OCI-LY3 (cell line): ENCODE data around the gene KCNS3.

ENCODE experiments used
- H2AFZ ChIP-seq: fragments of 200-600, 300-600 bp; shearing (Covaris generic); 2 replicates; pipeline ENCODE4 v1.6.0; 2014; ENCODE audit warnings: antibody characterized with exemption, low read depth, low read length
- H3K27ac ChIP-seq: fragments of 200-600, 300-600 bp; sonication (generic); 2 replicates; pipeline ENCODE4 v1.5.1; 2014; ENCODE audit warnings: mild to moderate bottlenecking, low read length, moderate library complexity, mixed read lengths
- H3K27me3 ChIP-seq: fragments of 200-600, 300-600 bp; sonication (generic); 2 replicates; pipeline ENCODE4 v1.6.1; 2014; ENCODE audit warnings: low read depth, low read length, mixed read lengths
- H3K36me3 ChIP-seq: fragments of 200-600, 300-600 bp; sonication (generic); replicated peaks from 2 replicates; pipeline ENCODE3; 2014; ENCODE audit warnings: low read depth, low read length, mixed read lengths
- H3K4me1 ChIP-seq: fragments of 300-600, 200-600 bp; sonication (generic); 2 replicates; pipeline ENCODE4 v1.6.1; 2014; ENCODE audit warnings: low read length, mixed read lengths
- H3K4me2 ChIP-seq: fragments of 200-600, 300-600 bp; sonication (generic); 2 replicates; pipeline ENCODE4 v1.6.1; 2014; ENCODE audit warnings: low read length, mixed read lengths
- H3K4me3 ChIP-seq: fragments of 300-600, 200-600 bp; sonication (generic); 2 replicates; pipeline ENCODE4 v1.5.1; 2014; ENCODE audit warnings: antibody characterized with exemption, mild to moderate bottlenecking, low read length, moderate library complexity
- H3K79me2 ChIP-seq: fragments of 300-600, 200-600 bp; shearing (Covaris generic); 2 replicates; pipeline ENCODE4 v1.6.1; 2014; ENCODE audit warnings: mild to moderate bottlenecking, low read length, mixed read lengths
- H3K9ac ChIP-seq: fragments of 300-600, 200-600 bp; shearing (Covaris generic); 2 replicates; pipeline ENCODE4 v1.6.0; 2014; ENCODE audit warnings: mild to moderate bottlenecking, low read length, moderate library complexity
- H3K9me3 ChIP-seq: fragments of 200-600, 300-600 bp; shearing (Covaris generic); 2 replicates; pipeline ENCODE4 v1.6.1; 2014; ENCODE audit warnings: low read length, mixed read lengths; ENCODE audit not compliant: insufficient read depth
- H4K20me1 ChIP-seq: fragments of 200-600, 300-600 bp; sonication (generic); 2 replicates; pipeline ENCODE4 v1.6.1; 2016; ENCODE audit warnings: low read length, mixed read lengths; ENCODE audit not compliant: insufficient read depth
- CTCF ChIP-seq: fragments of 200-600, 300-600 bp; sonication (generic); IDR thresholded peaks from 2 replicates; pipeline ENCODE4 v1.5.1; 2014; ENCODE audit warnings: antibody characterized with exemption, low read length, low read depth
- EZH2phosphoT487 ChIP-seq: fragments of 200-600 bp; shearing (Covaris generic); IDR thresholded peaks from 2 replicates; pipeline ENCODE4 v1.6.1; 2018; ENCODE audit warnings: antibody characterized with exemption, mixed run types, low read depth

KCNS3 gene

GRCh38 chr2:17878281-17879136, at the start of gene KCNS3:
TSS of gene KCNS3 (plus strand) at chr2:17878667. CDS start at chr2:17931009, 52,342 bp downstream.
- H2AFZ ChIP-seq: peak within 1 kb of the TSS; percentile 71; the same call in 1 of the 2 replicates
- H3K27me3 ChIP-seq: peaks cover 63% of the 10 kb centered on the region
- no peaks in the 10 kb centered on the region for H3K36me3 ChIP-seq
- H3K4me3 ChIP-seq: peak within 1 kb of the TSS; percentile 78
- no peaks in the 10 kb centered on the region for H4K20me1 ChIP-seq
- peak within 1 kb of the TSS; percentile 85 for H3K4me2 ChIP-seq
- no peak within 1 kb of the TSS for H3K27ac ChIP-seq
- no peaks in the 10 kb centered on the region for H3K79me2 ChIP-seq
- H3K9me3 ChIP-seq: no peaks in the 10 kb centered on the region
- H3K4me1 ChIP-seq: peaks cover 7% of the 10 kb centered on the region; the same call in 1 of the 2 replicates
- TF ChIP-seq CTCF: no peak
- no peak for TF ChIP-seq EZH2phosphoT487
- H3K9ac ChIP-seq: peak within 1 kb of the TSS; percentile 10; the same call in 1 of the 2 replicates

GRCh38 chr2:17830053-17831034, 48.1 kb upstream of the KCNS3 start:
- Histone ChIP-seq H3K36me3 (peaks cover 13% of the 10 kb centered on the region), H3K27ac (no peak overlapping the region), H2AFZ (peak overlapping the region; percentile 82), H3K4me2 (peak overlapping the region; percentile 95), H3K9ac (peak overlapping the region; percentile 50), H3K9me3 (peaks cover 14% of the 10 kb centered on the region), H3K4me1 (peaks cover 21% of the 10 kb centered on the region), H4K20me1 (no peaks in the 10 kb centered on the region), H3K27me3 (no peaks in the 10 kb centered on the region; the same call in 1 of the 2 replicates), H3K79me2 (no peaks in the 10 kb centered on the region), H3K4me3 (peak overlapping the region; percentile 78)
- TF ChIP-seq CTCF (peak; percentile 90), EZH2phosphoT487 (no peak)

GRCh38 chr2:17835516-17835915, 43.0 kb upstream of the KCNS3 start:
- H4K20me1 ChIP-seq: no peaks in the 10 kb centered on the region
- H3K79me2 ChIP-seq: no peaks in the 10 kb centered on the region
- TF ChIP-seq CTCF (no peak), EZH2phosphoT487 (no peak)
- no peak overlapping the region for H3K27ac ChIP-seq
- H3K9ac ChIP-seq: no peak overlapping the region
- H3K27me3 ChIP-seq: no peaks in the 10 kb centered on the region; the same call in 1 of the 2 replicates
- no peaks in the 10 kb centered on the region for H3K36me3 ChIP-seq
- H3K9me3 ChIP-seq: no peaks in the 10 kb centered on the region
- peaks cover 18% of the 10 kb centered on the region for H3K4me1 ChIP-seq
- H2AFZ ChIP-seq: no peak overlapping the region
- no peak overlapping the region for H3K4me2 ChIP-seq
- H3K4me3 ChIP-seq: no peak overlapping the region
